IMR-90 (cell line): Measurements from ENCODE around the gene TOP2B. TPM values are rescaled to one million over a fixed set of nuclear protein-coding genes. Genes with fewer than 3 reads are reported as not detected.

ENCODE experiments used
- ATAC-seq: fragments of 200-7000 bp; cut with Tn5 transposase; 2 replicates; pipeline ENCODE4 v1.9.1; 2020; ENCODE audit warnings: low read depth, mild to moderate bottlenecking, moderate library complexity
- BruUV-seq: library from RNA; stranded (reverse); fragments of 400-500 nt; replicated peaks from 2 replicates; lab custom pipeline; 2021; lab: Mats Ljungman, UMichigan
- CTCF ChIA-PET: fragments of 300-600 bp; formaldehyde crosslinking; extraction: SDS; loops from one replicate; lab custom pipeline; 2021; ENCODE audit warnings: antibody characterized with exemption; lab: Yijun Ruan, JAX
- POLR2A ChIA-PET: fragments of 300-600 bp; sonication (Branson Sonifier 250); formaldehyde crosslinking; loops from one replicate; lab custom pipeline; 2022; ENCODE audit warnings: antibody characterized with exemption; ENCODE audit not compliant: unreplicated experiment; lab: Charles Lee
- DNase-seq: peaks from one replicate; pipeline ENCODE4 v3.0.0; 2013
- H2AFZ ChIP-seq: replicated peaks from 2 replicates; pipeline ENCODE3; 2013; ENCODE audit warnings: low read length, mild to moderate bottlenecking; ENCODE audit not compliant: poor library complexity
- H2AK5ac ChIP-seq: 2 replicates; pipeline ENCODE4 v1.6.1; 2013; ENCODE audit warnings: low read depth, low read length, inconsistent platforms
- H2AK9ac ChIP-seq: replicated peaks from 2 replicates; pipeline ENCODE3; 2013; ENCODE audit warnings: mild to moderate bottlenecking, low read depth, low read length, moderate library complexity; ENCODE audit not compliant: poor library complexity
- H2BK120ac ChIP-seq: 2 replicates; pipeline ENCODE4 v1.6.1; 2013; ENCODE audit warnings: low read depth, low read length, inconsistent platforms
- H2BK15ac ChIP-seq: 3 replicates; pipeline ENCODE4 v1.6.1; 2013; ENCODE audit warnings: low read depth, low read length, inconsistent platforms
- H2BK20ac ChIP-seq: 2 replicates; pipeline ENCODE4 v1.6.1; 2013; ENCODE audit warnings: low read depth, mild to moderate bottlenecking, inconsistent platforms, low read length, moderate library complexity
- H2BK5ac ChIP-seq: 2 replicates; pipeline ENCODE4 v1.6.1; 2013; ENCODE audit warnings: mild to moderate bottlenecking, low read depth, low read length, inconsistent platforms; ENCODE audit not compliant: poor library complexity, severe bottlenecking
- H3K14ac ChIP-seq: replicated peaks from 2 replicates; pipeline ENCODE4 v1.6.1; 2013; ENCODE audit warnings: low read depth, low read length, inconsistent platforms
- H3K18ac ChIP-seq: 2 replicates; pipeline ENCODE4 v1.6.1; 2013; ENCODE audit warnings: low read depth, low read length, control low read depth
- H3K23ac ChIP-seq: 2 replicates; pipeline ENCODE4 v1.6.1; 2013; ENCODE audit warnings: low read depth, low read length, inconsistent platforms
- H3K27ac ChIP-seq: 2 replicates; pipeline ENCODE4 v1.5.1; 2013; ENCODE audit warnings: mild to moderate bottlenecking, control low read depth, low read length; ENCODE audit not compliant: insufficient read depth
- H3K27me3 ChIP-seq: 2 replicates; pipeline ENCODE4 v1.6.1; 2013; ENCODE audit warnings: low read length; ENCODE audit not compliant: control insufficient read depth, insufficient read depth
- H3K36me3 ChIP-seq: 2 replicates; pipeline ENCODE4 v1.6.1; 2013; ENCODE audit warnings: low read length, mixed read lengths; ENCODE audit not compliant: control insufficient read depth, insufficient read depth
- H3K4ac ChIP-seq: 2 replicates; pipeline ENCODE4 v1.6.1; 2013; ENCODE audit warnings: low read depth, low read length, inconsistent platforms
- H3K4me1 ChIP-seq: 2 replicates; pipeline ENCODE4 v1.6.1; 2013; ENCODE audit warnings: low read length, mixed read lengths; ENCODE audit not compliant: control insufficient read depth, insufficient read depth
- H3K4me2 ChIP-seq: 2 replicates; pipeline ENCODE4 v1.6.1; 2013; ENCODE audit warnings: low read depth, mild to moderate bottlenecking, control low read depth, low read length, moderate library complexity
- H3K4me3 ChIP-seq: 2 replicates; pipeline ENCODE4 v1.5.1; 2013; ENCODE audit warnings: low read depth, mild to moderate bottlenecking, control low read depth, low read length, moderate library complexity; ENCODE audit not compliant: insufficient read depth
- H3K56ac ChIP-seq: 2 replicates; pipeline ENCODE4 v1.6.1; 2013; ENCODE audit warnings: low read length, inconsistent platforms; ENCODE audit not compliant: insufficient read depth; ENCODE audit errors: extremely low read depth
- H3K79me1 ChIP-seq, 2 experiments: 2 replicates each; pipeline ENCODE4 v1.6.1; 2013; ENCODE audit warnings: low read length in 2 of 2, inconsistent platforms in 1 of 2, low read depth in 1 of 2
- H3K9ac ChIP-seq: 2 replicates; pipeline ENCODE4 v1.6.1; 2013; ENCODE audit warnings: low read depth, low read length, control low read depth
- H3K9me1 ChIP-seq: 2 replicates; pipeline ENCODE4 v1.6.1; 2013; ENCODE audit warnings: low read length, inconsistent platforms; ENCODE audit not compliant: insufficient read depth
- H3K9me3 ChIP-seq: 2 replicates; pipeline ENCODE4 v1.6.1; 2013; ENCODE audit warnings: low read length; ENCODE audit not compliant: control insufficient read depth, insufficient read depth
- H4K20me1 ChIP-seq: 2 replicates; pipeline ENCODE4 v1.6.1; 2013; ENCODE audit warnings: low read length, inconsistent platforms; ENCODE audit not compliant: insufficient read depth
- H4K5ac ChIP-seq: 2 replicates; pipeline ENCODE4 v1.6.1; 2013; ENCODE audit warnings: mild to moderate bottlenecking, low read depth, low read length, control low read depth
- H4K8ac ChIP-seq, 2 experiments: 2 replicates each; pipeline ENCODE4 v1.6.1; 2013; ENCODE audit warnings: low read depth in 2 of 2, low read length in 2 of 2, control low read depth in 1 of 2, inconsistent platforms in 1 of 2
- H4K91ac ChIP-seq: 2 replicates; pipeline ENCODE4 v1.6.1; 2013; ENCODE audit warnings: low read depth, low read length, inconsistent platforms; ENCODE audit not compliant: insufficient read depth
- NFE2L2 ChIP-seq: fragments of 150-350 bp; IDR thresholded peaks from 2 replicates; pipeline ENCODE4 v1.6.1; 2016; ENCODE audit warnings: low read depth, mild to moderate bottlenecking, low read length
- WGBS, 2 experiments: methylation state at CpG; one replicate each; pipeline versions ENCODE4 v1.1.5 to v1.1.7; 2013; ENCODE audit warnings: missing lambda C conversion rate in 2 of 2; ENCODE audit not compliant: insufficient read length in 1 of 2; ENCODE audit errors: extremely low coverage in 2 of 2; 5-methylcytosine and 5-hydroxymethylcytosine counted together
- dilution Hi-C: fragments of 300-500 bp; cut with HindIII; formaldehyde crosslinking; loops from one replicate; pipeline ENCODE4 v1.14.3; 2018; ENCODE audit warnings: low sequenced_read_pairs; ENCODE audit not compliant: unreplicated experiment
- in situ Hi-C: fragments of 300-500 bp; cut with MboI; formaldehyde crosslinking; loops from 3 replicates; pipeline ENCODE4 v1.14.3; 2019; ENCODE audit warnings: low sequenced_read_pairs, inconsistent platforms, mixed read lengths
- intact Hi-C: fragments of 100-400 bp; cut with micrococcal nuclease; formaldehyde crosslinking; loops from 2 replicates; pipeline ENCODE4 v1.10.0; 2022
- polyA plus RNA-seq, 3 experiments: library from polyadenylated mRNA; depleted of rRNA; stranded (reverse); fragments of >200 nt; gene quantifications; 2 replicates each; pipeline ENCODE4 v1.2.3, GENCODE V29; 2012; ENCODE audit warnings: low replicate concordance in 1 of 3
- total RNA-seq: library from RNA; depleted of rRNA; stranded (reverse); fragments of >200 nt; gene quantifications from 2 replicates; pipeline ENCODE4 v1.2.3, GENCODE V29; 2012

TOP2B gene
- total and polyA plus RNA-seq, 2 of the 4 experiments (the other 2 are of a cell fraction) = 45.5 to 53.4 TPM

GRCh38 chr3:25633919-25634318 lies 30.8 kb downstream of the TOP2B start:
- ATAC-seq = no peak
- Histone ChIP-seq H2AK5ac (no peak overlapping the region), H2BK15ac (no peak overlapping the region), H3K79me1 (peaks cover 0 to 6% of the 10 kb centered on the region in 2 experiments; a peak in 2 of 4 replicates), H2BK5ac (no peak overlapping the region), H2BK20ac (no peak overlapping the region), H3K23ac (no peak overlapping the region), H2AFZ (no peak overlapping the region), H3K4me2 (no peak overlapping the region), H3K27ac (no peak overlapping the region), H3K27me3 (no peaks in the 10 kb centered on the region), H3K14ac (no peak overlapping the region), H3K56ac (no peak overlapping the region), H4K20me1 (no peaks in the 10 kb centered on the region), H3K4me1 (no peaks in the 10 kb centered on the region), H4K5ac (no peak overlapping the region), H3K4ac (no peak overlapping the region), H2BK120ac (no peak overlapping the region), H3K4me3 (no peak overlapping the region), H4K91ac (no peak overlapping the region), H3K9me3 (no peaks in the 10 kb centered on the region), H3K36me3 (peaks cover 9% of the 10 kb centered on the region; the same call in 1 of the 2 replicates), H2AK9ac (no peak overlapping the region), H3K9ac (no peak overlapping the region), H3K9me1 (no peaks in the 10 kb centered on the region), H4K8ac (no peak overlapping the region), H3K18ac (no peak overlapping the region)
- intact Hi-C loops (loop anchor here (5.0 kb wide), 1 partner anchor 128 kb away; no protein-coding TSS in a partner anchor), in situ Hi-C loops (no loop called here), dilution Hi-C loops (no loop called here)
- WGBS, 2 experiments = 100% methylated on average over 1 of the region's 3 CpGs
- TF ChIP-seq NFE2L2 = no peak
- POLR2A ChIA-PET = no interaction called here
- BruUV-seq = no TSS peak
- CTCF ChIA-PET = interaction anchor here (1.2 to 1.3 kb wide), 2 partner anchors 40 to 223 kb away, joined by 3 to 4 read pairs; no protein-coding TSS in a partner anchor
- no peak for DNase-seq
